Glomerular endothelial cell (primary cell): ENCODE results near the gene ARPC1B. TPM values are rescaled to one million over a fixed set of nuclear protein-coding genes. Genes with fewer than 3 reads are reported as not detected.
"Not testable (repeated sequence)": the region's sequence is repeated elsewhere in the genome, so short reads cannot be mapped to it uniquely, and the experiment has no call there.

Experiments used
- DNase-seq: peaks from one replicate; pipeline ENCODE4 v3.0.0-alpha.2; 2011; ENCODE audit warnings: low read depth, low spot score; ENCODE audit errors: extremely low read depth
- total RNA-seq: library from RNA; depleted of rRNA; stranded (reverse); fragments of >200 nt; gene quantifications from 2 replicates; pipeline ENCODE4 v1.2.3, GENCODE V29; 2015

Gene ARPC1B
- total RNA-seq, 1 donor from 2014 or later = 602 TPM

DNA sequence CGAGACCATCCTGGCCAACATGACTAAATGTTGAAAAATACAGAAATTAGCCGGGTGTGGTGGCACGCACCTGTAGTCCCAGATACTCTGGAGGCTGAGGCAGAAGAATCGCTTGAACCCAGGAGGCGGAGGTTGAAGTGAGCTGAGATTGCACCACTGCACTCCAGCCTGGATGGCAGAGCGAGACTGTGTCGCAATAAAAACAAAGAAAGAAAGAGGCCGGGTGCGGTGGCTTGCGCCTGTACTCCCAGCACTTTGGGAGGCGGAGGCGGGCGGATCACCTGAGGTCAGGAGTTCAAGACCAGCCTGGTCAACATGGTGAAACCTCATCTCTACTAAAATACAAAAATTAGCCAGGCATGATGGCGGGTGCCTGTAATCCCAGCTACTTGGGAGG, 12.7 kb downstream of the ARPC1B start:
- not testable (repeated sequence) for DNase-seq

DNA sequence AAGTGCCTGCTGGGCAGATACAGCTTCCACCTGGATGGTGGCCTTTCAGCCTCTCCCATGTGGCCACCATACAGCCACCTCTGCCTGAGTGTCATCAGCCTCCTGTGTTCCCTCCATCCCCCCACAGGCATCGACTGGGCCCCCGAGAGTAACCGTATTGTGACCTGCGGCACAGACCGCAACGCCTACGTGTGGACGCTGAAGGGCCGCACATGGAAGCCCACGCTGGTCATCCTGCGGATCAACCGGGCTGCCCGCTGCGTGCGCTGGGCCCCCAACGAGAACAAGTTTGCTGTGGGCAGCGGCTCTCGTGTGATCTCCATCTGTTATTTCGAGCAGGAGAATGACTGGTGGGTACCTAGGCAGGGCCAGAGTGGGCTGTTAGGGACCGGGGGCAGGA, 13.4 kb downstream of the ARPC1B start:
- no peak for DNase-seq

DNA sequence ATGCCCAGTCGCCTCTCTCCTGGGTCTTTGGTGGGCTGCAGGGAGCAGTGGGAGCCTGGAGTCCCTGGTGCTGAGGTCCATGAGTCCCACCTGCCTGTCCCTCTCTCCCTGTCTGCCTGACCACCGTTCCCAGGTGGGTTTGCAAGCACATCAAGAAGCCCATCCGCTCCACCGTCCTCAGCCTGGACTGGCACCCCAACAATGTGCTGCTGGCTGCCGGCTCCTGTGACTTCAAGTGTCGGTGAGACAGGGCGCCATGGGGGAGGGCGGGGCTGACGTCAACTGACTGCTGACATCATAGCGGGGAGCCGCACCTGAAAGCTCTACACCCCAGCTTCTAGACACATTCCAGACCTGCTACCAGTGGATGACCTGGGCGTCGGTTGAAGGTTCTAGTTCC, 15.2 kb downstream of the ARPC1B start:
- DNase-seq = no peak

DNA sequence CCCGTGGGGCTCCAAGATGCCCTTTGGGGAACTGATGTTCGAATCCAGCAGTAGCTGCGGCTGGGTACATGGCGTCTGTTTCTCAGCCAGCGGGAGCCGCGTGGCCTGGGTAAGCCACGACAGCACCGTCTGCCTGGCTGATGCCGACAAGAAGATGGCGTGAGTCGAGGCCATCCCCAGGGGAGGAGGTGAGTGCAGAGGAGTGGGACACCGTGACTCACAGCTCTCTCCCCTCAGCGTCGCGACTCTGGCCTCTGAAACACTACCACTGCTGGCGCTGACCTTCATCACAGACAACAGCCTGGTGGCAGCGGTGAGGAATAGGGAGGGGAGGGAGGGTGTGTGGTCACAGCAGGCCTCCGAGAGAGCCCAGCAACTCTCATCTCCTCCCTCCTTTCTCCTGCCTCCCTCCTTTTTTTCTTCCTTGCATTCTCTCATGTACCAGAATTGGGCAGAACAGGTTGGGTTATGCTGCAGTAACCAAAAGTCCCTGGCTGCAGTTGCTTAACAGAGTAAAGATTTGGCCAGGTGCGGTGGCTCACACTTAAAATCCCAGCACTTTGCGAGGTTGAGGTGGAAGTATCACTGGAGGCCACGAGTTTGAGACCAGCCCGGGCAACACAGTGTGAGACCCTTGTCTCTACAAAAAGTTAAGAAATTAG, 16.5 kb downstream of the ARPC1B start:
- DNase-seq = no peak

DNA sequence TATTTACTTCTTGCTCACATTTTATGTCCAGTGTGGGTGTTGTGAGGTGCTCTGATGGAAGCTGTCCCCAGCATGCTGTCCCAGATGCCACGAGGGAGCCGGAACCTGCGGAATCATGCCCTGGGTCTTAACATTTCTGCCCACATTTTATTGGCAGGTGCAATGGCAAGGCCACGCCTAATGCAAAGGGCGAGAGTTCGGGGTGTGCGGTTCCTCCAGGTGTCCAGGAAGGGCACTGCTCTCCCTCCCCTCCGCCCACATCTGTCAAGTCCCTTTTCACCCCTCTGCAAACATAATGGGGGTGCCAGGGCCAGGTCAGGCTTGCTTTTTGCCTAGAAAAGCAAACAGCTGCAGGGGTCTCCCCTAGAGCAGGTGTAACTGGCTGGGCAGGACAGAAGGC, 17.5 kb downstream of the ARPC1B start:
- DNase-seq = no peak

DNA sequence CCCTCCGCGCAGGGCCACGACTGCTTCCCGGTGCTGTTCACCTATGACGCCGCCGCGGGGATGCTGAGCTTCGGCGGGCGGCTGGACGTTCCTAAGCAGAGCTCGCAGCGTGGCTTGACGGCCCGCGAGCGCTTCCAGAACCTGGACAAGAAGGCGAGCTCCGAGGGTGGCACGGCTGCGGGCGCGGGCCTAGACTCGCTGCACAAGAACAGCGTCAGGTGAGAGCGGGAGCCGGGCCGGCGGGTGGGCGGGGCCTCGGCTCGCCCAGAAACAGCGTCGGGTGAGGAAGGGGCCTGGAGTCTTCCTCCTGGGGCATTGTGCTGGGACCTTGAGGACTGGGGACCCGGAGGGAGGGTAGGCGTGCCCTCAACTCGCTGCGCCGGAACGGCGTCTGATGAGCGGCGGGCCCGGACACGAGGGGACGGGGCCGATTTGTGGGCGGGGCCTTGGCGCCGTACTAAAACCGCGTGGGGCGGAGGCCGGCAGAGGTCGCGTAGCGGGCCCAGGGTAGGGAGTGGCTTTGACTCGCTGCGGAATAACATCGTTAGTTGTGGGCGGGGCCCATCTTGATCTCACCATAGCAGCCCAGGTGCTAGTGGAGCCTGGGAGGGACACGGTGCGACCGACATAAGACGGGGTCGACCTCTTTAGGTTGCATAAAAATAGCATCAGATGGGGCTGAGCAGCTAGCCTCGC, 18.3 kb downstream of the ARPC1B start:
- DNase-seq = no peak

DNA sequence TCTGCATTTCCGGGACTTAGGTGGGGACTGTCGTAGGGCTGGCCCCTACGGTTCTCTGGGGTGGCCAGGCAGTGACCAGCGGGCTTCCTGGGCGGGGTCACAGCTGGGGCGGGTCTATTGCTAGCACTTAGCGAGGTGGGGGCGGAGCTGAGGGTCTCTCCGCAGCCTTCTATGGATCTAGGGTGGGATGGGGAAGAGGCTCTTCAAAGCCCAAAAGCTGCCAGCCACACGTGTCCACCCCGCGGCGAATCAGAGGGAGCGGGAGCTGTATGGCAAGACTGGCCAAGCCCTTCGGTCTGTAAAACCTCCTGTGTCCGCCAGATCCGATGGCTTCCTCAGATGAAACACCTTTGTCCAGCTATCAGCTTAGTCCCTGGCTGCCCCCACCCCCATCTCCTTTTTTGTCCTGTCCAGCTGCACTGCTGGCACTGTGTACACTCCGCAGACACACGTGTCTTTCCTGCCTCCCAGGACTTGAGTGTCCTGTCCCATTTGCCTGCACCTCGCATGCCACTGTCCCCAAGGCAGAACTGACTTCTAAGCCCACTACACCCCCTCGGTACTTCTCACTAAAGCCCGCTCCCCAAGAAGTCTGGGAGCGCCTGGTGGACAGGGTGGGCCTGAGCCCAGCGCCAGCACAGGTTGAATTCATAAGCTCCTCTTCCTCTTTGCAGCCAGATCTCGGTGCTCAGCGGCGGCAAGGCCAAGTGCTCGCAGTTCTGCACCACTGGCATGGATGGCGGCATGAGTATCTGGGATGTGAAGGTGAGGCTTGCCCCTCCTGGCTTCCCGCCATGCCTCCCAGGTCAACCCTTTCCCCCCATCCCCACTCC, 19.0 kb downstream of the ARPC1B start:
- DNase-seq = no peak

DNA sequence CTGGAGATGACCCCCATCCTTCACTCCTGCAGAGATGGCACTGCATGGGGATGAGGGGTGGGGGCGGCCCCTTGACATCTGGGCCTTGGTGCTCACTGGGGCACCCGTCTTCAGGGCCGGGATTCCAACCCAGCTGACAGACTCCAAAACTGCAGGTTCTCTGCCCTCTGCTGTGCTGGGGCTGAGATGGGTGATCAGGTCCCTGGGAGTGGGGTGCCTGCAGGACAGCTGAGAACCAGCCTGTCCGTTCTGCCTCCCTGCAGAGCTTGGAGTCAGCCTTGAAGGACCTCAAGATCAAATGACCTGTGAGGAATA, 19.6 kb downstream of the ARPC1B start:
- no peak for DNase-seq

DNA sequence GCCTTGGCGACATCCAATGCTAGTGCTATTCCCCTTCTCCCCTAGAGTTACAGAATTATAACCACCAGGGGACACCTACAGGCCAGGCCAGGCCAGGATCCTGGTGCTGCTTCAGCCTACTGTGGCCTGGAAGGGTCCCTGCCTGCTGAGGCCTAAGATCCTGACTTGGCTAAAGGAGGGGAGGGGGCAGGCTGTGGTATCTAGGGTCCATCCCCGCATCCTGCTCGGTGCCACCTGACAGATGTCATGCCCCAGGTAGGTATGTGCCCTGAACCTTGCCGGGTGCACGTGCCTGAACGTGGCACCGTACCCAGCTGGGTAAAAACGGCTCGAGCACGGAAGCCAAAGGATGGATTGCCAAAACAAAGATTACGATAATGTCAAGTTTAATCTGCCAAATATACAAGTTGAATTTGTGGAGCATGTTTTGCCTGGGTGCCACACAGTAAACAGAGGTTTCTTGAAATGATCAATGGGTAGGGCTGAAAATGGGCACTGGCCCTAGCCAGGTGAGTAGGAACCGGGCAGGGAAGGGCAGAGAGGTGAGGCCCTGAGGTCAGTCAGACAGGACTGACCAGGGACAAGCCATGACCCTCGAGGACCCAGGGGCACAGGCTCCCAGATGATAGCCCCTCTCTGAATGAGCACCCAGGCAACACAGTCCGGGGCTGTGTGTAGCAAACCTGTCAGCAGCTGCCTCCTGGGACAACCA, 21.2 kb downstream of the ARPC1B start:
- no peak for DNase-seq

DNA sequence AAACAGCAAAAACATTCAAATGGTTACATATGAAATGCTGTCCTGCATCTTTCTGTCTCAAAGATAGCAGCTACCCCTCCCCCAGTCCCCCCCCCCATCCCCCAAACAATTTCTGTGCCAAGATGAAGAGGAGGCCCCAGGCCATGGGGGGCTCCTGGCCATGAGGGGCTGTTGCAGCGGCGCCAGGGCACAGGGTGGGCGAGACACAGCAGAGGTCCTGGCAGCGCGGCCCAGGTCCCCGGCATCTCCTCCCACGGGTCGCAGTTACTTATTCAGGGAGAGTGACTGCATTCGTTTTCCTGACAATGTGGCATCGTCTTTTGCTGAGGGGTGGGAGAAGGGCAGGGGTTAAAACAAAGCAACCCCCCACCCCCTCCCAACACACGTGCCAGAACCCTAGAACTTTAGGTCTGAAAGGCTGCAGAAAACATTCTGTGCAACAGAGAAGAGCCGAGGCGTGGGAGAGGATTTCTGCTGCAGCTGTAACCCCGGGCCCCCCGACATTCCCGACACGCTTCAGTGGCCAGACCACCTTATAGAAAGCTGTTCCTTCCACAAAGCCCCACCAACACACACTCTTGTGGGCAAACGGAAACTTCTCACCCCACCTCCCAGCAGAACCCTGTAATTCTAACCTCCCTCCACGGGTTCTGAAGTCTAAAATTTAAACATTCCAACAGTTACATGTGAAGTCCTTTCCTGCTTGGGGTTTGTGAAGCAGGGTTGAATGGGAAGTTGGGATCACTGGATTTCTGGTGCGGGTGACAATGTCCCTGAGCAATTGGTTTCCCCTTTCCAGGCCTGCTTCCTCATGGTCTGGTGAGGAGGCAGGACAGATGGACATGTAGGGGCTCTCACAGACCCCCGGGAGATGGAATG, 22.1 kb downstream of the ARPC1B start:
- DNase-seq = no peak

DNA sequence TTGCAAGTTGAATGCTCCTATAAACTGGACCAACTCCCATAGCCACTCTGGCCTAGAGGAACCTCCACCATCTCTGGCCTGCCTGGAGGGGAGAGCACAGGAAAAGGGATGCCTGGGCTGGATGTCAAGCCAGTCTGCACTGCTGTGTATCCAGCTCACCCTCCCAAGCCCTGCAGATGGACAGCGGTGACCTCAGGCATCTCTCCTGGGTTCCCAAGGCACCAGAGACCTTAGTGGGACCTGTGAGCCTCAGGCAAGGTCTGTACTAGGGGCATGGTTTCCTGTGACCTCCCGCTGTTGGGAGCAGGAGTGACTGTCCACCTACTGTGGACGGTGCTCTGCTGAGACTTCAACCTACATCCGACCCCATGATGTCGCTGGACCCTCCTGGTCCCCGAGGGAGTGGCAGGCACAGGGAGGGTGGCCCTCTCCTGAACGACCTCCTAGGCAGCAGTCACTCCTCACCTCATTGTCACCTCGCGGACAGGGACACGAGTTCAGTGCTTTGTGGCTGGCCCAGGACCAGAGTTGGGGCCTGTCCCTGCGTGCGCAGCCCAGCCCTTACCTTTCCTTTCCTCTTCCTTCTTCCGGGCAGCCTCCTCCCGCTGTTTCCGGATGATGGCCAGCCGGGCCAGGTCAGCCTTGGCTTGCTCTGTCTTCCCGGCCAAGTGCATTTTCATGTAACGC, 22.9 kb downstream of the ARPC1B start:
- no peak for DNase-seq

DNA sequence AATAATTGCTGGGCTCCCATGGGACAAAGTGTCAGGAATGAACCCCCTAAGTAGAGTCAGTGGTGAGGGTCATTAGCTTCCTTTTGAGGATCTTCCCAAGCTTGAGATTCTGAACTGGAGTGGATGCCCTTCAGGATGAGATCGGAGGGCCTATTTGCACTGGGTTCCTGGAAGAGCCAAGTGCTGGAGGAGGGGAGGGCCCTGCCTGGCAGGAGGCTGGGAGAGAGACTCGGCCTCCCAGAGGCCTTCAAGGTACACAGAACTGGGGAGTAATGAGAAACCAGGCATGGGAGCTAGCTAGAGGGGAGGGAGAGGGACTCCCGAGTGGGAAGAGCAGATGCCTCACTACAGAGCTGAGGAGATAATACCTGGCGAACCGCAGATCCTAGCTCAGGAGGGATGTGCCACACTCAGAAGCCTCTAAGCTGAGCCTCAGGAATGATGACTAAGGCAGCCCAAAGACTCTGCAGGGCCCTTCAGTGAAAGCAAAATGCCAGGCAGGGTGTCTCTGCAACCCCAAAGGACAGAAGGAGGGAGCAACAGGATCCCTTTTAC, 24.4 kb downstream of the ARPC1B start:
- DNase-seq = no peak

DNA sequence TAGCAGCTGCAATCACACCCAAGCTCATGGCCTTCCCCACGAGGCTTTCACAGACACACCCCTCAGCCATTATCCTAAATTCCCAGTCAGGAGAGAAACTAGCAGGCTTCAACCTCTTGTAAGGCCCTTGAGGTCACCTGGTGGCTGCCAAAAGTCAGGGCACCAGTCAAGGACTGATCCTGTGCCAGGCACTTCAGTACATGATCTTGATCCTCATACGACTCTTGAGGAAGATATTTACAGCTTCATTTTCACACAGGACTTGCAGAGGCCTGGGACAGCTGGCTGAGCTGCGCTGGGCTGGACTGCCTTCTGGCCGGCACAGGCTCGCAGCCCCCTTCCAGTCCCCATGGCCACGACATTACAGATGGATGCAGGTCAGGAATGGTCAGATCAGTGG, 25.1 kb downstream of the ARPC1B start:
- no peak for DNase-seq

DNA sequence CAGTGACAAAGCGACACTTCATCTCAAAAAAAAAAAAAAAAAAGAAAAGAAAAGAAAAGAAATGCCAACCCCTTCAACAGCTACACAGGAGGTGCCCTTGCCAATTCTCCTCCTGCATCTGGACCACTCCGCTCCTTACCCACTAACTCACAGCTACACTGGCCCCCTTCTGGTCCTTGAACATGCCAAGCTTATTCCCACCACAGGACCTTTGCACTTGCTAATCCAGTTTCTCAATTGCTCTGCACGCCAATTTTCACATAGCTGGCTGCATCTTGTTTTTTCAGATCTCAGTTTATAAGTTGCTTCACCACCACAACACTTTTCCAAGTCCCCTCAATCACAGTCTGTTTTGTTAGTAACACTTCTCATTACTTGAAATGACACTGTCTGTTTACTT, 28.3 kb downstream of the ARPC1B start:
- no peak for DNase-seq

DNA sequence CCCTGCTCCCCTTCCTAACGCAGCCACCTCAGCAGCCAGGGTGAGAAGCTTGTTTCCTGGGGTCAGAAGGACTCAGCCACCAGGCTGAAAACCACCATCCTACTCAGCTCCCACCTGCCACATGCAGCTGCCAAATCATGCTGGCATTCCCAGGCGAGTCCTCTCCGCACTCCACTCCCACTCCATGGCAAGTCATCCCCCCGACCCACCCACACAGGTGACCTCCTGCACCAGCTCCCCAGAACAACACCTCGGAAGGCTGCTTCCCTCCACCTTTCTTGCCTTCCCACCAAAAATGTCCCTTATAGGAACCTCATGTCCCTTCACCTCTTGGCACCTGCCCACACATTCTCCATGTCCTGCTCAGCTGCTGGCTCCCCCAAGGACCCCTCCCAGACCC, 29.2 kb downstream of the ARPC1B start:
- no peak for DNase-seq

DNA sequence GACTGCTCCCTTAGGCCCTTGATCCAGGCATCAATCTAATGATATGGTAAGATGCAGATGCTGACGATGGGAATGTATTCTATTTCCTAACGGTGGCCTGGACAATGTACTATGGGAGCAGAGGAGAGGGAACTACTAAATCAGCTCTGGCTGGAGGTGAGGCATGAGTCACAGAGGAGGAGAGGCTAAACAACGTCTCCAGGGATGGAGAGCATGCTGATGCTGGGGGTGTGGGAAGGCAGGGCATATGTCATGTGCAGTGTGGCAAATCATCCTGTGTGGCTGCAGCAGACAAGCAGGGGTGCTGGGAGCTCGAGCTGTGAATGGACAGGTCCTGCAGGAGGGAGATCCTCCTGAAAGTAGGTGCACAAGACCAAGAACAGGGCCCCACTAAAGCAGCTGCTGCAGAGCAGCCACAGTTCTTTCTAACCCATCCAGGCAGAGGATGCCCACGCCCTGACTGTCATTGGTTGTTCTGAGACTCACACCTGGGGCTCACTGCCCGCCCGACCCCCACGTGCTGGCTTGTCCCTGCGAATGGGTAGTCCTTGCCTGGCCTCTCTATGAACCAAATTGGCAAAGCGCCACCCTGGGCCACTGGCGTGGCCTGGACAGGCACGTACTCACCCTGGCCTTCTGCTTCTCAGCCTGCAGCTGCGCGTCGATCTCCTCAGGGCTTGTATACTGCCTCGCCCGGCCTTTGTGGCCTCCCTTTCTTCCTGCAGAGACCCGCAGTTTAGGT, 29.9 kb downstream of the ARPC1B start:
- DNase-seq = no peak

DNA sequence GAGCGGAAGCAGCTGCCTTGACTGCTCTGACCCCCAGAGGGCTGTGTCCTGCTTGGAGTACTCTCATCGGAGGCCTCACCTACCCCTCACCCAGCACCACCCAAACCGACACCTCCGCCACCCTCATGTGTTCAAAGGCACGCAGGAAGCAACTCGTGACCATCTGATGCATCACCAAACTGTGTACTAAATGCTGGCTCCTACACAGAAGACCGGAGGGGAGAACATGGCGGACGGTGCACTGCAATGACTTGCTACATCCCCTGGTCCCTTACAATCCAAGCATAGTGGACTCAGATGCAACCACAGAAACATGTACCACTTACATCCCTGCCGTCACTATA, 30.4 kb downstream of the ARPC1B start:
- DNase-seq = no peak

DNA sequence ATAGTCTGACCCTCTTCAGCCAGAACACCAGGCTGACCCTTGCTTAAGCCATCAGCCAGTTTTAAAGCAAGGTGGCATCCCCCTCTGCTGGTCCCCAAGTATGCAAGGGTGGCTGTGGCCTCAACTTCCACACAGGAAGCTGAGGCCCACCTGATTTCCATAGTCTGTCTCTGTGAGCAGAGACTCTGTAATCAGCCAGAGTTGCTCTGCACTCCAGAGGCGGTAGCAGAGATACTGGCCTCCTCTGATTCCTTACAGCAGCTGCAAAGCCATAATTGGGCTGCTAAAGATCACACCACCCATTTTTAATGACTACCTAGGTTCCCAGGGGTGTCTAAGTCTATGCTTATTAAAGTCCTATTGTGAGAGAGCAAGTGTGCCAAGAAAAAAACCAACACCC, 32.0 kb downstream of the ARPC1B start:
- DNase-seq = no peak

DNA sequence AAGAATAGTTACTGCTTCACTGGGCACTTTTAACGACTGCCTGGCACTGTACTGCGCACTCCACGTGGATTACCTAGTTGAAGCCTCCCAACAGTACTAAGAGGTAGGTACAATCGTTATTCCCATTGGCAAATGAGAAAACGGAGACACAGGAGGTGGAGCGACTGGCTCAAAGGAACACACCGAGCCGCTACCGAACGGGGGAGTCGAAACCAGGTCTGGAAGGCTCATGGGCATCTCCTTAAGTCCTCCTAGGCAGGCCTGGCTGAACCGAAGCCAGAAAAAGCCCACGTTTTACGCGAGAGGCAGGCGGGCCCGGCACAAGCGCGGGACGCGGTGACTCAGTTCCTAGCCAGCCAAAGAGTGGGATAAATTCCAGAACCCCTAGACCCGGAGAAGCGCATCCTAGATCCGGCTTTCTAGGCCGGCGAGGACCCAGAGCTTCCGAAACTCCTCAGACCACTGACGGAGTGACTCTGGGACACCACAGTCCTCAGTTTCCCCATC, 33.4 kb downstream of the ARPC1B start:
- DNase-seq = no peak
